GM18861 (cell line): ENCODE results near the gene TIAM2.

Experiments used
- ATAC-seq: cut with Tn5 transposase; IDR thresholded peaks from one replicate; pipeline ENCODE4 v1.9.1; 2021; ENCODE audit not compliant: unreplicated experiment

Gene TIAM2

GRCh38 chr6:155055729-155056128, 60.6 kb downstream of the TIAM2 start:
- no peak for ATAC-seq

- ATAC-seq = no peak
Observed at GRCh38 chr6:155056756-155057155, 61.6 kb downstream of the TIAM2 start.

GRCh38 chr6:155061381-155061780, 66.3 kb downstream of the TIAM2 start:
- ATAC-seq = no peak

- no peak for ATAC-seq
Observed at GRCh38 chr6:155062866-155063341, 67.8 kb downstream of the TIAM2 start.

GRCh38 chr6:155064303-155064702, 69.2 kb downstream of the TIAM2 start:
- no peak for ATAC-seq

GRCh38 chr6:155066361-155066760, 71.2 kb downstream of the TIAM2 start:
- ATAC-seq = no peak

- ATAC-seq = no peak
Observed at GRCh38 chr6:155066921-155067680, 72.0 kb downstream of the TIAM2 start.

GRCh38 chr6:155067956-155068615, 73.0 kb downstream of the TIAM2 start:
- no peak for ATAC-seq

- ATAC-seq = no peak
Observed at GRCh38 chr6:155069543-155069942, 74.4 kb downstream of the TIAM2 start.

GRCh38 chr6:155075930-155076695, 81.0 kb downstream of the TIAM2 start:
- ATAC-seq = no peak

GRCh38 chr6:155077331-155077730, 82.2 kb downstream of the TIAM2 start:
- ATAC-seq = no peak

GRCh38 chr6:155077784-155078183, 82.7 kb downstream of the TIAM2 start:
- no peak for ATAC-seq

- ATAC-seq = no peak
Observed at GRCh38 chr6:155078331-155078745, 83.2 kb downstream of the TIAM2 start.

GRCh38 chr6:155079985-155080452, 84.9 kb downstream of the TIAM2 start:
- peak; percentile 69 for ATAC-seq

GRCh38 chr6:155080881-155081845, 86.0 kb downstream of the TIAM2 start:
- ATAC-seq = no peak

GRCh38 chr6:155084431-155085123, 89.5 kb downstream of the TIAM2 start:
- ATAC-seq = no peak

GRCh38 chr6:155085582-155086257, 90.6 kb downstream of the TIAM2 start:
- ATAC-seq = no peak

GRCh38 chr6:155088856-155089255, 93.7 kb downstream of the TIAM2 start:
- ATAC-seq = peak; percentile 56

- no peak for ATAC-seq
Observed at GRCh38 chr6:155089746-155090145, 94.6 kb downstream of the TIAM2 start.
